ENCODE results near the gene LPCAT1.
A peak's percentile ranks its signal among the peaks of the same experiment; 100 is the strongest.

Gene LPCAT1

DNA sequence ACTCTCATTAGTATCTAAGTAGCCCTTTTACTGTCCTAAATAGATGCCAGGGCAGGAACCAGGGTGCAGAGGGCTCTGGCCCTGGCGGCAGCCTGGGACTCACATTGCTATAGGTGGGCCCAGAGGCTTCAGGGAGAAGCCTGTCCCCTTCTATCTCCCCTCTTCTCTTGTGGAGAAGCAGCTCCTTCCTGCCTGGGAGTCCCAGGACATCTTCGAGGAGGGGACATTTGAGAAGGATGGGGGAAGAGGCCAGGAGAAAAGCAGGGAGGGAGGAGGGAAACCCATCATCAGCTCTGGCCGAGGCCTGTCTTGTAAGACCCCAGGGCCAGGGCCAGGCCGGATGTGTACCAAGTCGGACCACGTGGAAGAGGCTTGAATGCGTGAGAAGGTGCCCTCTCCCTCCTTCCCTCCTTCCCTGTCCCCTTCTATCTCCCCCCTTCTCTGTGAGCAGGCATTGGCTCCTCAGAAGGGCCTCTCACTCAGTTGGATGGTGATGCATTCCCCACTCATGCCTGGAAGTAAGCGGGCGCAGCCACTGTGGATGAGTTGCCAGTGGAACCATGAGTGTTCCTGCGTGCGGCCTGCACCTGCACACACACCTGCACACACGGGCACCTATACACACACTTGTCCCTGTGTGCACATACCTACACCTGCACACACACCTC is 20.7 kb upstream of the LPCAT1 start:
- peaks cover 0 to 2% (median 0%) of the 10 kb centered on the region in 5 experiments for H3K9me3 ChIP-seq (ENCODE audit: control extremely low read depth in 1 of 5, control insufficient read depth in 4 of 5, insufficient read depth in 2 of 5, low read depth in 1 of 5, low read length in 4 of 5)
- H3K4me1 ChIP-seq (ENCODE audit: control extremely low read depth in 1 of 4, control insufficient read depth in 4 of 4, insufficient read depth in 4 of 4, low read length in 3 of 4) = peaks cover 0 to 12% (median under 1%) of the 10 kb centered on the region in 4 experiments
- no peak overlapping the region for H3K4me3 ChIP-seq (ENCODE audit: control insufficient read depth in 1 of 7, extremely low read depth in 1 of 7, insufficient read depth in 4 of 7, low read depth in 2 of 7, low read length in 6 of 7)
- H3K27ac ChIP-seq (ENCODE audit: insufficient read depth in 1 of 2, low read depth in 1 of 2, low read length in 2 of 2, poor library complexity in 1 of 2, severe bottlenecking in 2 of 2) = no peak overlapping the region
- ChIA-PET CTCF (no interaction called here), POLR2A (interaction anchor here (0.6 kb wide), 1 partner anchor 117 kb away, joined by 3 read pairs; no protein-coding TSS in a partner anchor)
- no peaks in the 10 kb centered on the region for H3K27me3 ChIP-seq (replicated peaks in 2 of 5; ENCODE audit: control insufficient read depth in 4 of 5, insufficient read depth in 5 of 5, low read length in 4 of 5)
- WGBS (ENCODE audit: insufficient coverage) = 95% methylated on average over 7 of the region's 12 CpGs
- H3K36me3 ChIP-seq (ENCODE audit: control insufficient read depth in 4 of 4, insufficient read depth in 4 of 4, low read length in 3 of 4) = no peaks in the 10 kb centered on the region
- no peak for DNase-seq

DNA sequence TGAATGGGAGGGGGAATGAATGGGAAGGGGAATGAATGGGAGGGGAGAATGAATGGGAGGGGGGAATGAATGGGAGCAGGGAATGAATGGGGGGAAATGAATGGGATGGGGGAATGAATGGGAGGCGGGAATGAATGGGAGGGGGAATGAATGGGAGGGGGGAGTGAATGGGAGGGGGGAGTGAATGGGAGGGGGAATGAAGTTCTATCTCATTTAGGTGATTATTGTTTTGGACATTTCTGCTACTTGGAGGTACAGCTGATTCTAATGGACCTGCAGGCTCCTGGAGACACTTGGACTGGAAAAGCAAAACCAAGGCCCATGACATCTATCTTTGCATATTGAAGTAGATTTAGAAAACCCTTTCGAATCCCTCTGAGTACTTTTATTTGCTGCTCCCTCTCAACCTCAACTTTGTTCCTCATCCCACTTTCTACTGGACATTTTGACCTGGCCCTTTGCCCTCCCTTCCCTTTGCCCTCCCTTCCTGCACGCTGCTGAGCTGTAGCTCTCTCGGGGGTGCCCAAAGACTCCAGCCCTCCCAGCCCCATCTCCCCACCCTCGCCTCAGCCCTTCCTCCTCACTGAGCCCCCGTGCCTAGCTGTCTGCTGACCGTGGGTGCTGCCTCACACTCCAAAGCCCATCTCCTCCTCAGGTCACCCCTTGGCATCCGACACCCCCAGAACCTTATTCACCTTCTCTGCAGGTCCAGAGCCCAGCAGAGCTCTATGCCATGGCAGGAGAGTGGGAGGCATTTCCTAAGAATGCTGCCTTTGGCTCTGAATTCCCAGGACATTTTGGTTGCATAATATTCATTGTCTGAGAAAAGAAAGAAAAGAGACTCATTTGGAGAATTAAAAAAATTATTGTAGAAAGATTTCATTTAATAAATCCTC is 19.9 kb upstream of the LPCAT1 start:
- no peak overlapping the region for H3K27ac ChIP-seq (ENCODE audit: insufficient read depth in 1 of 2, low read depth in 1 of 2, low read length in 2 of 2, poor library complexity in 1 of 2, severe bottlenecking in 2 of 2)
- no peak for DNase-seq
- ChIA-PET POLR2A (no interaction called here), CTCF (no interaction called here)
- H3K4me1 ChIP-seq (ENCODE audit: control extremely low read depth in 1 of 4, control insufficient read depth in 4 of 4, insufficient read depth in 4 of 4, low read length in 3 of 4) = peaks cover 0 to 12% (median under 1%) of the 10 kb centered on the region in 4 experiments
- H3K27me3 ChIP-seq (replicated peaks in 2 of 5; ENCODE audit: control insufficient read depth in 4 of 5, insufficient read depth in 5 of 5, low read length in 4 of 5) = no peaks in the 10 kb centered on the region
- no peak overlapping the region for H3K4me3 ChIP-seq (ENCODE audit: control insufficient read depth in 1 of 7, extremely low read depth in 1 of 7, insufficient read depth in 4 of 7, low read depth in 2 of 7, low read length in 6 of 7)
- H3K36me3 ChIP-seq (ENCODE audit: control insufficient read depth in 4 of 4, insufficient read depth in 4 of 4, low read length in 3 of 4) = no peaks in the 10 kb centered on the region
- peaks cover 0 to 2% (median 0%) of the 10 kb centered on the region in 5 experiments for H3K9me3 ChIP-seq (ENCODE audit: control extremely low read depth in 1 of 5, control insufficient read depth in 4 of 5, insufficient read depth in 2 of 5, low read depth in 1 of 5, low read length in 4 of 5)
- 92% methylated on average over 6 of the region's 8 CpGs for WGBS (ENCODE audit: insufficient coverage)

DNA sequence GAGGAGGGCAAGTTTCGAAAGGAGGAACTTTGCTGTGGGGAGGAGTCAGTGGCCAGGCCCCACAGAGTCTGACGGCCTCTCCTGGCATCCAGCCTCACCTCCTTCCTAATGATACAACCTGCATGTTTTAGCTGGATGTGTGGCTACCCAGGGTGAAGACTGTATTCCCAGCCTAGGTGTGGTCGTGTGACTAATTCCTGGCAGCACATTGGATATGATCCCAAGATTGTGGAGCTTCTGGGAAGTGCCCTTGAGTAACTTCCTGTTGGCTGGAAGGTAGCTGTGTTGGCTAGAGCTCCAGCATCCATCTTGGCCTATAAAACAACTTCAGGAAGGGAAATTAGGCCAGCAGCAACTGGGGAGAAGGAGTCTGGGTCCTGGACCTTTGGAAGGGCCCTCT is 19.0 kb upstream of the LPCAT1 start:
- Histone ChIP-seq H3K27me3 (replicated peaks in 2 of 5; ENCODE audit: control insufficient read depth in 4 of 5, insufficient read depth in 5 of 5, low read length in 4 of 5) (no peaks in the 10 kb centered on the region), H3K36me3 (ENCODE audit: control insufficient read depth in 4 of 4, insufficient read depth in 4 of 4, low read length in 3 of 4) (no peaks in the 10 kb centered on the region), H3K4me3 (ENCODE audit: control insufficient read depth in 1 of 7, extremely low read depth in 1 of 7, insufficient read depth in 4 of 7, low read depth in 2 of 7, low read length in 6 of 7) (no peak overlapping the region), H3K4me1 (ENCODE audit: control extremely low read depth in 1 of 4, control insufficient read depth in 4 of 4, insufficient read depth in 4 of 4, low read length in 3 of 4) (peaks cover 0 to 12% (median under 1%) of the 10 kb centered on the region in 4 experiments), H3K9me3 (ENCODE audit: control extremely low read depth in 1 of 5, control insufficient read depth in 4 of 5, insufficient read depth in 2 of 5, low read depth in 1 of 5, low read length in 4 of 5) (peaks cover 0 to 2% (median 0%) of the 10 kb centered on the region in 5 experiments), H3K27ac (ENCODE audit: insufficient read depth in 1 of 2, low read depth in 1 of 2, low read length in 2 of 2, poor library complexity in 1 of 2, severe bottlenecking in 2 of 2) (no peak overlapping the region)
- ChIA-PET CTCF (no interaction called here), POLR2A (no interaction called here)
- peak in 1 of 3 donors; percentile 18 for DNase-seq
- 62% methylated on average over 2 of the region's 3 CpGs for WGBS (ENCODE audit: insufficient coverage)

DNA sequence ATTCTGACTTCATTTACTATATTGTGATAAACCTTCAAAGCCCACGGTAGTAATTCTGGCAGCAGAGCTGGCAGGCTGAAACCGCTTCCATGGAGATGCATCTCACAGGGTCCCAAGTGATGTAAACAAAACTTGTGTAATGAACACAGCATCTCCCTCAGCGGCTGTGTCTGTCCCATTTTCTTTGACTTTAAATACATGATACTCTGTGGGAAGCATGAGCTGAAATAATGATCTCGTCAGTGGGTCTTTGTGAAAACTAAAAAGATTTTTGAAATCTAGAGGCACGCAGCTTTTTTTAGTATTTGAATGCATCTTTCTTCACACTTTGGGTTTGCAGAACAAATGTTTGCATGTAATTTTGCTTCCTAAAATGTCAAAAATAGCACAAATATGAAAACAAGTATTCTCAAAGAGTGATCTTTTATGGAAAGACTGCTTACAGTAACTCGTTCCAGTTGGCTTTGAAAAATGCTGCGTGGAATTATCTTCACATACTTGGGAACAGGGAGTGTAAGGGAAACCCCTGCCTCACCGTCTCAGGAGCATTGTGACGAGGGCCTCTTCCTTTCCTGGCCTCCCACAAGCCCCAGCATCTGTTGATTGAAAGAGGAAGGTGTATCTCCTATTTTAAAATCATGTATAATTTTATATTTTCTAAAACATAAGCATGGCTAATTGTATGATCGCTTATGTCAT is 18.1 kb upstream of the LPCAT1 start:
- 69% methylated on average over 6 of the region's 10 CpGs for WGBS (ENCODE audit: insufficient coverage)
- H3K9me3 ChIP-seq (ENCODE audit: control extremely low read depth in 1 of 5, control insufficient read depth in 4 of 5, insufficient read depth in 2 of 5, low read depth in 1 of 5, low read length in 4 of 5) = peaks cover 0 to 2% (median 0%) of the 10 kb centered on the region in 5 experiments
- peaks cover 4 to 15% (median 7%) of the 10 kb centered on the region in 4 experiments for H3K4me1 ChIP-seq (ENCODE audit: control extremely low read depth in 1 of 4, control insufficient read depth in 4 of 4, insufficient read depth in 4 of 4, low read length in 3 of 4)
- no peaks in the 10 kb centered on the region for H3K27me3 ChIP-seq (replicated peaks in 2 of 5; ENCODE audit: control insufficient read depth in 4 of 5, insufficient read depth in 5 of 5, low read length in 4 of 5)
- H3K4me3 ChIP-seq (ENCODE audit: control insufficient read depth in 1 of 7, extremely low read depth in 1 of 7, insufficient read depth in 4 of 7, low read depth in 2 of 7, low read length in 6 of 7) = no peak overlapping the region
- H3K27ac ChIP-seq (ENCODE audit: insufficient read depth in 1 of 2, low read depth in 1 of 2, low read length in 2 of 2, poor library complexity in 1 of 2, severe bottlenecking in 2 of 2) = no peak overlapping the region
- no peaks in the 10 kb centered on the region for H3K36me3 ChIP-seq (ENCODE audit: control insufficient read depth in 4 of 4, insufficient read depth in 4 of 4, low read length in 3 of 4)
- CTCF ChIA-PET = interaction anchor here (1.2 kb wide), 1 partner anchor 19 kb away, joined by 3 read pairs; no protein-coding TSS in a partner anchor
- DNase-seq = no peak
- POLR2A ChIA-PET = no interaction called here

DNA sequence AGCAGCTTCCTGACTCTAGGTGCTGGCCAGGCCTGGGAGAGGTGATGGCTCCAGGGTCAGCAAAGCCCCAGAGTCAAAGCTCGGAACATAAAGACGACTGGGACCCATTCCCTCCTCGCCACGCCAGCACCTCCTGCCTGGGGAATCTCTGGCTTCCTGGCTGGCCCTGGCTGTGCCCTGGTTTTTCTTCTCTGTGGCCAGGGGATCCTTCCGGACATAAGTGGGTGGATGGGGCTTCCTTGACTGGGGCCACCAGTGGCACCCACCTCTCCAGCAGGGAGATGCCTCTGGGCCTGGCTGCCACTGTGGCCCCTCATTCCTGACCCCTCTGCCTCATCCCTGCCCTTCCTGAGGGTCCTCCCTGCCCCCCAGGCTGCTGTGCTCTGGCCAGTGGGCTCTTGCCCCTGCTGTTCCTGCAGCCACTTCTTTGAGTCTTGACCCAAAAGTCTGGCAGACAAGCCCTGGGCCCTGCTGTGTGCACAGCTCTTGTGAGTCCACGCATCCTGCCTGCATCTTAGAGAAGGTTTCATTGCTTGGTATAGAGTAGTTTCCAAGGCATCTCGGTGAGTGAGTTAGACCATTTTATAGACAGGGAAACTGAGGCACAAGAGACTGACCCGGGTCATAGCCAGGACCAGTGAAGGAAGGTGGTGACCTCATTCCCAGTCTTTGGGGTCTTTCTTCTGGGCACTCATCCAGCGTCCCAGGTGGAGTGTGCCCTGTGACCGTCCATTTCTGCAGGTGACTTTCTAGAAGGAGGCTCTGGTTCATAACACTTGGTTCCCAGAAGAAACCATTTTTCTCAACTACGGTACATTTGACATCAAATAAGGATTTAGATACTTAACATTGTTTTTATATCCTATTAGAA is 17.3 kb upstream of the LPCAT1 start:
- Histone ChIP-seq H3K9me3 (ENCODE audit: control extremely low read depth in 1 of 5, control insufficient read depth in 4 of 5, insufficient read depth in 2 of 5, low read depth in 1 of 5, low read length in 4 of 5) (peaks cover 0 to 2% (median 0%) of the 10 kb centered on the region in 5 experiments), H3K4me1 (ENCODE audit: control extremely low read depth in 1 of 4, control insufficient read depth in 4 of 4, insufficient read depth in 4 of 4, low read length in 3 of 4) (peaks cover 8 to 15% (median 12%) of the 10 kb centered on the region in 4 experiments), H3K4me3 (ENCODE audit: control insufficient read depth in 1 of 7, extremely low read depth in 1 of 7, insufficient read depth in 4 of 7, low read depth in 2 of 7, low read length in 6 of 7) (no peak overlapping the region), H3K27ac (ENCODE audit: insufficient read depth in 1 of 2, low read depth in 1 of 2, low read length in 2 of 2, poor library complexity in 1 of 2, severe bottlenecking in 2 of 2) (no peak overlapping the region), H3K27me3 (replicated peaks in 2 of 5; ENCODE audit: control insufficient read depth in 4 of 5, insufficient read depth in 5 of 5, low read length in 4 of 5) (no peaks in the 10 kb centered on the region), H3K36me3 (ENCODE audit: control insufficient read depth in 4 of 4, insufficient read depth in 4 of 4, low read length in 3 of 4) (no peaks in the 10 kb centered on the region)
- 94% methylated on average over 8 of the region's 11 CpGs for WGBS (ENCODE audit: insufficient coverage)
- ChIA-PET CTCF (interaction anchor here (1.2 kb wide), 1 partner anchor 19 kb away, joined by 3 read pairs; no protein-coding TSS in a partner anchor), POLR2A (no interaction called here)
- DNase-seq = no peak

DNA sequence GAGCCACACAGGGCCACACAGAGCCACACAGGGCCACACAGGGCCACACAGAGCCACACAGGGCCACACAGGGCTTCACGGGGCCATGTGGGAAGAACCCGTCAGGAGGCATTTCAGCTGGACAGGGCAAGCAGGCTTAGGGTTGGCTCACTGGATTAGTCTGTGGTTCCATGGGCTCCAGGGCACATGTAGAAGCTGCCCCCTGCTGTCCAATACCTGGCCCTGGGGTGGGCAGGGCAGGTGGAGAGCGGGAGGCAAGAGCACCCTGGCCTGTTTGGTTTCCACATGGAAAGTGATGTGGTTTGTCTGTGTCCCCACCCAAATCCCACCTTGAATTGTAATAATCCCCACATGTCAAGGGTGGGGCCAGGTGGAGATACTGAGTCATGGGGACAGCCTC is 16.4 kb upstream of the LPCAT1 start:
- 95% methylated on average over 2 of the region's 3 CpGs for WGBS (ENCODE audit: insufficient coverage)

More for the DNA sequence above, 16.4 kb upstream of the LPCAT1 start:
- H3K9me3 ChIP-seq (ENCODE audit: control extremely low read depth in 1 of 5, control insufficient read depth in 4 of 5, insufficient read depth in 2 of 5, low read depth in 1 of 5, low read length in 4 of 5) = peaks cover 0 to 2% (median 0%) of the 10 kb centered on the region in 5 experiments
- H3K4me3 ChIP-seq (ENCODE audit: control insufficient read depth in 1 of 7, extremely low read depth in 1 of 7, insufficient read depth in 4 of 7, low read depth in 2 of 7, low read length in 6 of 7) = no peak overlapping the region
- no peaks in the 10 kb centered on the region for H3K27me3 ChIP-seq (replicated peaks in 2 of 5; ENCODE audit: control insufficient read depth in 4 of 5, insufficient read depth in 5 of 5, low read length in 4 of 5)
- H3K27ac ChIP-seq (ENCODE audit: insufficient read depth in 1 of 2, low read depth in 1 of 2, low read length in 2 of 2, poor library complexity in 1 of 2, severe bottlenecking in 2 of 2) = no peak overlapping the region
- peaks cover 8 to 15% (median 12%) of the 10 kb centered on the region in 4 experiments for H3K4me1 ChIP-seq (ENCODE audit: control extremely low read depth in 1 of 4, control insufficient read depth in 4 of 4, insufficient read depth in 4 of 4, low read length in 3 of 4)
- no peak for DNase-seq
- ChIA-PET POLR2A (no interaction called here), CTCF (no interaction called here)
- H3K36me3 ChIP-seq (ENCODE audit: control insufficient read depth in 4 of 4, insufficient read depth in 4 of 4, low read length in 3 of 4) = no peaks in the 10 kb centered on the region

All from common myeloid progenitor, CD34-positive (primary cell).